Adipocyte (in vitro differentiated cells): Measurements from ENCODE around the gene CEP170.
A peak's percentile ranks its signal among the peaks of the same experiment; 100 is the strongest.
"Not testable (repeated sequence)": the region's sequence is repeated elsewhere in the genome, so short reads cannot be mapped to it uniquely, and the experiment has no call there.

ENCODE experiments used
- DNase-seq: peaks from one replicate; pipeline ENCODE4 v3.0.0-alpha.2; 2015; ENCODE audit warnings: low read depth
- H3K27me3 ChIP-seq: replicated peaks from 2 replicates; pipeline ENCODE4 v1.7.0; 2013; ENCODE audit warnings: mild to moderate bottlenecking, low read length, moderate library complexity; ENCODE audit not compliant: control insufficient read depth, insufficient read depth
- H3K36me3 ChIP-seq: 2 replicates; pipeline ENCODE4 v1.7.0; 2013; ENCODE audit warnings: low read length, mild to moderate bottlenecking, moderate library complexity; ENCODE audit not compliant: control insufficient read depth, insufficient read depth, severe bottlenecking
- H3K4me1 ChIP-seq: 2 replicates; pipeline ENCODE4 v1.7.0; 2013; ENCODE audit warnings: mild to moderate bottlenecking, low read length, moderate library complexity; ENCODE audit not compliant: control insufficient read depth, insufficient read depth
- H3K4me3 ChIP-seq: 2 replicates; pipeline ENCODE4 v1.7.0; 2013; ENCODE audit warnings: mild to moderate bottlenecking, low read length, moderate library complexity
- H3K9ac ChIP-seq: 2 replicates; pipeline ENCODE4 v1.7.0; 2013; ENCODE audit warnings: mild to moderate bottlenecking, low read length, moderate library complexity
- H3K9me3 ChIP-seq: 2 replicates; pipeline ENCODE4 v1.7.0; 2013; ENCODE audit warnings: mild to moderate bottlenecking, low read length, moderate library complexity; ENCODE audit not compliant: control insufficient read depth

CEP170 gene

DNA sequence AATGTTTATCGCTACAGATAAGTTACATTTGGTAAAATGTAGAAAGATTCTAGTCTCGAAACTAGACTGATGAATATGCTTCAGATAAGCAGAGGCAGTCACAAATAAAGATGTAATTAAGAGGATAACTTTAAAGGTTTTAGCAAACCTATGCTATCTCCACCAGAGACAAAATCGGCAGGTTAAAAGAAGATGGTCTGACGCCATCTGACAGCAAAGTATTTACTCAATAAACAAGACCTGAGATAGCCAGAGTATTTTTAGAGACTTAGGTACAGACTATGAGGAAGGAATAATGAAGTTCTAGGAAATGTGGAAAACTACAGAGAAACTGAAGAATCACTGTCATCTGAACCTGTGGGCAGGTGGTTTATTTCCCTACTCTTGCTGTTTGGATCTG, 106.0 kb downstream of the CEP170 start:
- H3K4me1 ChIP-seq, H3K9ac ChIP-seq, H3K27me3 ChIP-seq: not testable (repeated sequence)

DNA sequence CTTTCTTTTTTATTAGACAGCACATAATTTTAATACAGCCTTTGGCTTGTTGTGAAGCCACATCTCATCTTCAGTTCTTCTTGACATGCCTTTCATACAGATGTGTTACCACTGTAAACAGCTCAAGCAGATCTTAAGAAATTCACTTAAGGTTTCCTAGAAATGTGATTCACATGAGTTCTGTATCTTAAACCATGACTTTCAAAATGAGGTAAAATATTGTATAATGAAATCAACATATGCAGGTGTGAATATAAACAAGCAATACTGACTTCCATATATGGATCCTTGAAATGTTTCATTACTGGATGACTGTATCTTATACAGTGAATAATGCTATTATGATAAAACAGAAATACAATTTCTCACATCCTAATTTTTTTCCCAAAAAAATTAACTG, 107.7 kb downstream of the CEP170 start:
- H3K36me3 ChIP-seq, H3K9me3 ChIP-seq, H3K27me3 ChIP-seq, H3K4me1 ChIP-seq, H3K9ac ChIP-seq, DNase-seq, H3K4me3 ChIP-seq: not testable (repeated sequence)

More for the DNA sequence above, 106.0 kb downstream of the CEP170 start:
- not testable (repeated sequence) for H3K4me3 ChIP-seq, H3K9me3 ChIP-seq, DNase-seq, H3K36me3 ChIP-seq

DNA sequence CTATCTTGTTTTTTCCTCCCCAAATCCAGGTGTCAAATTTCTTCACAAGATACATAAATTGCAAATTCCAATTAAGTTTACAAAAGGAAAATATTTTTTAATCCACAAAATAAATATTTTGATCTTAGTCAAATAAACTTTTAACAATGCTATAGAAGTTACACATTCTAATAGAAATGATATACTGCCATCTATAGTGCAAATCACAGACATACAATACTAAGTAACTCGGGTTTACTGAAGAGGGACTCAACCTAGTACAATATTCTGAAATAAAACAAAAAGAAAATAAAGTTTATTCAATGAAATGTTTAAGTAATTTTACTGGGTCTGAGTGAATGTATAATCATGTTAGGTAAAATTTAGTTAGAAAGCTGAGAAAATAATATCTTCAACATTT, 114.6 kb downstream of the CEP170 start:
- DNase-seq = peak; percentile 24
- H3K9ac ChIP-seq, H3K4me1 ChIP-seq, H3K9me3 ChIP-seq, H3K4me3 ChIP-seq, H3K27me3 ChIP-seq: not testable (repeated sequence)
- H3K36me3 ChIP-seq = peaks cover 21% of the 10 kb centered on the region

GRCh38 chr1:243122876-243123409, 132.1 kb downstream of the CEP170 start:
- H3K36me3 ChIP-seq = peaks cover 19% of the 10 kb centered on the region
- not testable (repeated sequence) for H3K9me3 ChIP-seq, H3K27me3 ChIP-seq, H3K4me3 ChIP-seq, DNase-seq, H3K9ac ChIP-seq, H3K4me1 ChIP-seq

DNA sequence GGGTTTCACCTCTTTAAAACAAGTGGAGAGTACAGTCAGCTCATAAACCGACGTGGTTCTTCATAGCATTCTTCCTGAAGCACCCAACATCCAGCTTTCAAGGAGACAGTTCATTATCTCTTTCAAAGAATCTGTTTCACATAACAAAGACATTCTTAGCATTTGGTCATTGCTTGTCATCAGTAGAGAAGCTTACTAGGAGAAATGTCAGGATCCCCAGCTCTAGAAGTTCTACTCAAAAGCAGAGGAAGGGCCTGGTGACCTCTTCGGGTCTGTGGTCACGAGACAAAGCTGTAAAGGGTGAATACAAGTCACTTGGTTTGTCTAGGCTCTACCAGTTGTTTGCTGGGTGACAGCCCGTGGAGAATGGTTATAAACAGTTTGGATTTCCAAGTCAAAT, 133.1 kb downstream of the CEP170 start:
- H3K4me1 ChIP-seq, H3K9me3 ChIP-seq, DNase-seq, H3K4me3 ChIP-seq, H3K27me3 ChIP-seq, H3K9ac ChIP-seq: not testable (repeated sequence)
- H3K36me3 ChIP-seq = peaks cover 17% of the 10 kb centered on the region

DNA sequence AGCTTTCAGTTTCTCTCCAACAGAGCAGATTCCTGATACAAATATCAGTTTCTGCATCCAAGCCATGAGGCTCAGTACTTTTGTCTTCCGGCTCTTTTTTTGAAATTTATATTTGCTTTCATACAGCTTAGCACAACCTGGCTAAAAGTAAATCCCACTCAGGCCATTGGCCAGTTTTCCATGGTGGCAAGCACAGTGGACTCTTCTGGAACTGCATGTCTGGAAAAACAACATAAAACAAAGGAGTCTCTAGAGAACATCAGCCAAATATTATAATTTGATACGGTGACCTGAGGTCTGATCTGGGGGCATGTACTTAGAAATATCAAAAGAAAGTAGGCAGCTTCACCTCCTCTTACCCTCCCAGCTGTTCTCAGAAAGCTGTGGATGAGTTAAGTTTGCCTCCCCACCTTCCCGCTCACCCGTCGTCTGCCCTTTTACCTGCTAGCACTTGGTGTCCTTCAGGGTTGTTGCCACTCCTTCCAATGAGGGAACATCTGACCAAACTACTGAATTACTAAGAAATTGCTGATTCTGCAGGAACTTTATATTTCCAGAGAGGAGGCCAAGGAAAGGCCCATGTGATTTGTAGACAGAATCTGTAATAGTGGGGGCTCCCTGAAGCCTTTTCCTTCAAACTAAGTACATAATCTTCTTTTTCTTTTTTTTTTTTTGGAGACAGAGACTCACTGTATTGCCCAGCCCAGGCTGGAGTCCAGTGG, 136.3 kb downstream of the CEP170 start:
- not testable (repeated sequence) for H3K27me3 ChIP-seq, H3K4me3 ChIP-seq

GRCh38 chr1:243116187-243116586, 138.9 kb downstream of the CEP170 start:
- H3K27me3 ChIP-seq, DNase-seq, H3K4me3 ChIP-seq, H3K36me3 ChIP-seq, H3K9ac ChIP-seq, H3K9me3 ChIP-seq, H3K4me1 ChIP-seq: not testable (repeated sequence)

More for the DNA sequence above, 136.3 kb downstream of the CEP170 start:
- not testable (repeated sequence) for DNase-seq, H3K4me1 ChIP-seq, H3K9me3 ChIP-seq, H3K9ac ChIP-seq, H3K36me3 ChIP-seq

GRCh38 chr1:243114769-243115168, 140.3 kb downstream of the CEP170 start:
- not testable (repeated sequence) for H3K9ac ChIP-seq, H3K36me3 ChIP-seq, H3K27me3 ChIP-seq, DNase-seq, H3K9me3 ChIP-seq, H3K4me1 ChIP-seq, H3K4me3 ChIP-seq

DNA sequence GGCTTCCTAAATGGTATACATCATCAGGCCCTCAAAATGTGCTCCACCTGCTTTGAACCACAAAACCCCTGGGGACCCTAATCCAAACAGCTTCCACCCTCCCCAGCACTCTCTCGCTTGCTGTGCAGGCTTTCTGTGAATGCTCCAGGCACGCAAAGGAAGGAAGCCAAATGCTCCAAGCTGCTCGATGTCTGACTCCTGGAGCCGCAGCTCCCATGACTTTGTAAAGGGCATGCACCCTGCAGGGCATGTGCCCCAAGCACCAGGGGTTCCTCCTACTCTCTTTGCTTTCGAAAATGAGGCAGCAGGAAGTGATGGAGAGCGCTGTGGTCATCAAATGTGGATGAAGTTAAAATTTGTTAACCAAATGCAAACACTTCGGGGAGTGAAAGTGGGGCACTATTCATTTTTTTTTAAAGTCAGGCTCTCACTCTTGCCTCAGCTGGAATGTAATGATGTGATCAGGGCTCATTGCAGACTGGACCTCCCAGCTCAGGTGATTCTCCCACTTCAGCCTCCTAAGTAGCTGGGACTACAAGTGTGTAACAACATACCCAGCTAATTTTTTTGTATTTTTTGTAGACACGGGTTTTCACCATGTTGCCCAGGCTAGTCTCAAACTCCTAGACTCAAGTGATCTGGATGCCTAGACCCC, 140.9 kb downstream of the CEP170 start:
- DNase-seq = peak; percentile 70
- H3K4me3 ChIP-seq, H3K4me1 ChIP-seq, H3K9ac ChIP-seq, H3K27me3 ChIP-seq, H3K9me3 ChIP-seq, H3K36me3 ChIP-seq: not testable (repeated sequence)

- not testable (repeated sequence) for H3K27me3 ChIP-seq, DNase-seq, H3K36me3 ChIP-seq, H3K9ac ChIP-seq, H3K4me3 ChIP-seq, H3K9me3 ChIP-seq, H3K4me1 ChIP-seq
Measured at GRCh38 chr1:243107171-243107570, 147.9 kb downstream of the CEP170 start.

DNA sequence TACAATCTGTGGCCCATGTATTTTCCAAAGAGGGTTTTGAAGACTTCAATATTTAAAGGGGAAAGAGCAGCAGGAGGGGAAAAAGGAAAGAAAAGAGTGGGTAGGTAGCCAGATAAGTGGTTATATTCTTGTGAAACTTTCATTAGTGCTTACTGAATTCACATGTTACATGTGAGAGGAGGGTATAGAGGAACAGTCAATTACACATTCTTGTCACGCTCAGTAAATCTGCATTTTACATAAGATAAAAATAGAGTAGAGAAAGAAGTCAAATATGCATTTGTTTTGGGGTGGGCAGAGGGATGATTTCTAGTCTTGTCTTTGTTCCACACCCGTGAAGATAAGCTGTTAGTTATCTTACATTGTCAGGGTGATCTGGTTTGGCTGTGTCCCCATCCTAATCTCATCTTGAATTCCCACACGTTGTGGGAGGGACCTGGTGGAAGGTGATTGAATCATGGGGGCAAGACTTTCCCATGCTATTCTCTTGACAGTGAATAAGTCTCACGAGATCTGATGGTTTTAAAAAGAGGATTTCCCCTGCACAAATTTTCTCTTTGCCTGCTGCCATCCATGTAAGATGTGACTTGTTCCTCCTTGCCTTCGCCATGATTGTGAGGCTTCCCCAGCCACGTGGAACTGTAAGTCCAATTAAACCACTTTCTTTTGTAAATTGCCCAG, 149.3 kb downstream of the CEP170 start:
- not testable (repeated sequence) for H3K9ac ChIP-seq, H3K4me3 ChIP-seq, H3K9me3 ChIP-seq, H3K36me3 ChIP-seq, H3K27me3 ChIP-seq, H3K4me1 ChIP-seq, DNase-seq
